G401.6 (cell line): Measurements from ENCODE around the gene ROBO2.

Source experiments
- FAIRE-seq: peaks from 2 replicates; lab custom pipeline; 2012; peaks lifted over from hg19 to GRCh38; lab: Jason Lieb, UNC

ROBO2 gene

DNA sequence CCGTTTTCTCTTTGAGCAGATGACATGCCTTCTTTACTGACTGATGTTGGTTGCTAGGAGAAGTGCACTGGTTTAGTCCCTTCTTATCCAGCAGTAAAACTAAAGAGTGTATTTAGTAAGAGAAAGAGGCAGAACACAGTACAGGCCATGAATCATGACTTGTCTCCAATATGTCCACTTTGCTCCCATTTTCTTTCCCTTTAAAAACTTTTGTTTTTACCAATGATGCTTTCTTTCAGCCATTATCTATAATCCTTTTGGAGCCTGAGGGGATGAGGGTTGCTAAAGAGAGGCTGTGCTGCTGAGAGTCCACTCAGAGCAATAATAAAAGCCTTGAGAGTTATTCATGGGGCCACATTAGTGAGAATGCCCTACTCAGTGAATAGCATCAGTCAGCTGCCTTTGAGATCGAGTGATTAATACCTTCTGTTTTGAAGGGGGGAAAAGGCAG, 12.2 kb downstream of the ROBO2 start:
- FAIRE-seq: no peak

DNA sequence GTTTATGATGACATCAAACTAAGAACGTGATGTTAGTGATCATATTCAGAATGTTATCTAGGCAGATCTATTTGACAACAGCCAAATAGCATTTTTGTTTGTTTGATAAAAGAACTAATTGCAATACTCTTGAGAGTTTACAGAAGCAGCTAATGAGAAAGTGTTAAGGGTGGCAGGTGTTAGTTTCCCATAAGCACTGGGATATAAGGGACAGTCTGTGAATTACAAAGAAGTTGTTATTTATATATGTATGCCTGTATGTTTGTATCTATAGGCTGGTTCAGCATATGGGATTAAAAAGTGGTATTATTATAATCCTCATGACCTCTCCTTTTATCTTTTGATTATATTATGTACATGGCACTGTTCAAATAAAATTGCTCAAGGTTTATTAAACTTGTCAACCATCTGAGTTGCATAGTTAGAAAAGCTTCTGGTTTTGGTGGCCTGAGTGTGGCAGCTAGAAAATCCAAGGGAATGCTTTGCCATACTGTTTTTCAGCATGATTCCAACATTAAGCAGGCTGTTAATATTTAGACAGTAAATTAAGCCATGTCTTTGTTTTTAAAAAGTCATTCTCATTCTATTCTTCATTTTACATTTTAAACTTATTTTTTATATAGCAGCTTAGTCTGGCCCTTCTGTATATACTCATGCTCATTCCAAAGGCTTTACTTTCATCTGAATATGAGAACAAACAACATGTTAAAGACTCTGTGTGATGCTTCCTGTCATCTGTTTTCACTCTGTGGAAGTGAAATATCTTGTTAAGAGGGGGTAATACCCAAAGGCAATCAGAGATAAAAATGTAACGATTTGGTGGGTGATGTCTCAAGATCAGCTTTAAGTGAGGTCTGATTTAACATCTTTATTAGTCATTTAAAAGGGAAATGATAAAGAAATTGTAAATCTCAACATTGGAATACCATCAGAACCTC, 13.1 kb downstream of the ROBO2 start:
- FAIRE-seq: no peak

DNA sequence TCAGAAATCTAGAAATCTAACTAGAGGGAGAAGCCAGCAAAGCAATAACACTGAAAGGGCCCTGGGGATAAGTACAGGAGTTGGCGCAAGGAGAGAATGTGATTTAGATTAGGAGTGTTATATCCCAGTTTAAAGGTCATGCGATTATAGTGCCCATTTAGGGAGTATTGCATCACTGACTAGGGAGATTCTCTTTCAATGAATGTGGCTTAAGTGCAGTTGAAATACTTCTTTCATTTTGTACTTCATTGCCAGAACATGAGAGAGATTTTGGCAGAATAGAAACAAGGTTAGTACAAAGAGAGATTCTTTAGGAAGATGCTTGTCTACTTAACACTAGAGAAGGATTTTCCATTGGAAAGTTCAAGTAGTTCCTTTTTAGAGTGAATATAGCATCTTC, 13.9 kb downstream of the ROBO2 start:
- FAIRE-seq: no peak

DNA sequence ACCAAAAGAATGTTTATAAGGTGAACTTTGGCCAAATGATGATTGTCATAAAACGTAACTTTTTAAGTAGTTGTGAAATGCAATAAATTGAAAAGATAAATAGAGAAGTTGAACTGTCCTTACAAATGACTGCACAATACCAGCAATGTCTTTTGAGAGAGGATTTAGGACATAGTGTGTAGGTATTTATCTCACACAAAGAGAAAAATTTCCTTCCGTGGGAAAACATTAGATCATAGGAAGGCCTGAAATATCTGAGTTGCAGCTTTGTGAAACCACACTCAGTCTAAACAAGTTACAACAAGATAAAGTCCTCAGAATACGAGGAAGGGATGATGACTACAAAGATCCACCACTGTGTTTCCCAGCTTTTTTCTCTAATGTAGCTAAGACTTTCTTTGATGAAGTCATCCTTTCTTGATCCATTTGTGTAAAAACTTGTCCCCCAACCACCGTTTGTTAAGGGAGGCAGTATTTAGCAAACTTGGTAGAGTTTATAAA, 16.0 kb downstream of the ROBO2 start:
- no peak for FAIRE-seq

DNA sequence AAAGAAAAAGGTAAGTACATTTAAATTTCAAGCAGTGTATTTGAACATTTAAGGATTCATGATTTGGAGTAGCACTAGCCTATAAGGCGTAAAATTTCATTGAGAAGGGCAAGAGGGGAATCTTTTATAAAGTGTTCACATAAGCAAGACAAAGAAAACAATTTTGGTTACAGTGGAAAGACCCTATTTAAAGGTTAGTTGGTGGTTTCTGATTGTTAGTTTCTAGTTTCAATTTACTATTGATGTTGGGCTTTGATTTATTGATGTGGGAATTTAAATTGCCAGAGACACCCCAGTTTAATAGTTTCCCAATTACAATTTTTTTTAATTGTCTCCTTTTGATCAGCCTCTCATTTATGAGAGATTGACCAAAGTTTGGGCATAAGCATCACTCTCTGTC, 19.5 kb downstream of the ROBO2 start:
- no peak for FAIRE-seq

DNA sequence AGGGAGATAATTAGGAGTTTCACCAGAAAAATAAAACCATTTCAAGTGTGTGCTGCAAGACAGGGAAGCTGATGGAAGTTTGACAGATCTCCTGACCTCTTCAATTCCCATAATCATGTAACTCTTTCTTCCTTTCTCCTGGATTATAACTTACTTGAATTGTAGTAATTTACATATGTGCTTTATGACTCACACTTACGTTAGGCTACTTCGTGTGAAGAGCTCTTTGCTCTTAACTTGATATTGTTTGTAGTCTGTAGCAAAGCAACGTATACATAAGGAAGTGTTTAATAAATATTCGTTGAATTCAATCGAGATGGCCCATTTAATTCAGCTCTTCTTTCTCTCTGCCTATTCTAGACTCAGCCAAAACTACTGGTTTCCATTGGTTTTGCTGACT, 23.5 kb downstream of the ROBO2 start:
- no peak for FAIRE-seq

DNA sequence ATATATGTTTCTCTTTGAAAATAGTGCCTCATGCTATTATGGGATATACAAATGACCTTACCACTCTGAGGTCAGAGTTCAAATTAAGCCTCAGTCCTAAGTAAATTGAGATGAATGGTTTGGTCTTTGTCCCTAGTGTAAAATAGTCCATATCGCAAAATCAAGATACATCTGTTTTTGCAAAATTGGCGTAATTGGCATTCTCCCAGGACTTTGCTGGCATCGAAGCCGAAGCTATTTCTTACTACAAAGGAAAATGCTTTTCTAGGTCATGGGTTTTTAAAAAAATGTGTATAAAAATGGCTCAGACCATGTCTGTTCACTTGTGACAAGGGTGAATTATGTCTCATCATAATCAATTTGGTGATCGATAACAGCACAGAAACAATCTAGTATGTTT, 25.9 kb downstream of the ROBO2 start:
- no peak for FAIRE-seq

DNA sequence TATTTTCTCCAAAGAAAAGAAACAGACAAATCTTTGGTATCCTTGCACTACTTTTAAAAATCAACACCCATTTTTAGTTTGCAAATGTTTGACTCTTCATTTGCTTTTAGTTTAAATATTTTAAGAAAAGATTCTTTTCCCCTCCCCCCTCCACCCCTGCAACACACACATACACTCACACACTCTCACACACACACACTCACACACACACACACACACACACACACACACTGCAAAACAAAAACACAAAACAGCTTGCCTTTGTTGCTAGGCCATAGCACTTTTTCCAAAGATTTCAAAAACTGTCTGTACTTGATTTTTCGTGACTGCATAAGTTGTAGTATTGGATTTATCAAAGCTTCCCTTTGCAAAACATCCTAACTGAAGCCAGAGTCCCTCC, 26.9 kb downstream of the ROBO2 start:
- FAIRE-seq: no peak

DNA sequence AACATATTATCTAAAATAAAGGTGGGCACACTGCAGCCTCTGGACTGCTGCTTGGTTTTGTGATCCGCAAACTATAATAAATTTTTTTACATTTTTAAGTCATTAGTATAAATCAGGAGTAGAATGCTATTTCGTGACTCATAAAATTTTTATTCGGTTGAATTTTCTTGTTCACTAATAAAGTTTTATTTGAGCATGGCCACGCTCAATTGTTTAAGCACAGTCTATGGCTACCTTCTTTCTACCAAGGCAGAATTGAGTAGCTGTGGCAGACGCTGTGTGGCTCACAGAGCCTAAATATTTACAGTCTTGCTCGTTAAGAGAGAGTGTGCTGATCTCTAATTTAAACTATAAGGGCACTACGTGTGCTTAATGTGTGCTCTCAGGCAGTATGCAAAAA, 28.9 kb downstream of the ROBO2 start:
- no peak for FAIRE-seq

DNA sequence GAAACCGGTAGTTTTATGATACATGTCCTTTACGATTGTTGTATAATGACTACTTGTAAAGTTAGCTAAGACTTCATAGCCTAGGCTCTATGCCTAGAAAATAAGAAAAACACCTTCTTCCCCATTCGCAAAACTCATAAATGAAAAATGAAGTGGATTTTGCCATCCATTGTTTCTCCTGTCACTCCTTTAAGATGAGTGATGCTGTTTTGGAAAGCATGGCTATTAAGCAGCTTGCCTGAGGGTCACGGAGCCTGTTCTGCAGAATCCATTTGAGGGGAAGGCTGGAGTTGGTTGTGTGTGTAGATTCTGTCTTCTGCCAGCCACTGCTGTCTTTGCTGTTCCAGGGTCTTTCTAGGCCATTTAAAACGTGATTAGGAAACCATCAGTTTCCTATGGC, 31.5 kb downstream of the ROBO2 start:
- FAIRE-seq: no peak

DNA sequence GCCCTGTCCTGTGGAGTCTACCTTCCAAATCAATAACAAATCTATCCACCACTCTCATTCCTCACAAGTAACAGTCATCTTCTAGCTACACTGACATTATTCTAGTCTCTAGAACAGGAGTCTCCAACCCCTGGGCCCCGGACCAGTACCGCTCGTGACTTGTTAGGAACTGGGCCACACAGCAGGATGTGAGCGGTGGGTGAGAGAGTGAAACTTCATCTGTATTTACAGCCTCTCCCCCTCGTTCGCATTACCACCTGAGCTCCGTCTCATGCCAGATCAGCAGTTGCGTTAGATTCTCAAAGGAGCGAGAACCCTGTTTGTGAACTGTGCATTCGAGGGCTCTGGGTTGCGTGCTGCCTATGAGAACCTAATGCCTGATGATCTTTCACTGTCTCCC, 31.9 kb downstream of the ROBO2 start:
- no peak for FAIRE-seq

DNA sequence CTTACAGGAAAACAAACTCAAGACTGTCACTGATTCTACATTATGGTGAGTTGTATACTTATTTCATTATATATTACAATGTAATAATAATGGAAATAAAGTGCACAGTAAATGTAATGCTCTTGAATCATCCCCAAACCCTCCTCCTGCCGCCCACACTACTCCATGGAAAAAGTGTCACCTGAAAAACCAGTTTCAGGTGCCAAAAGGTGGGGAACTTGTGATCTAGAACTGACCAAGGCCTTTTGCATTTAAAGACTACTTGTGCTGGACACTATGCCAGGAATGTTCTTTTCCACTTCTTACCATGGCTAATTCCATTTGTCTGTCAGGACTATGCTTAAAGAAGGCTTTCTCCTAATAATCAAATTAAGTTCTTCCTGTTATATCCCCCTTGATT, 32.3 kb downstream of the ROBO2 start:
- no peak for FAIRE-seq

DNA sequence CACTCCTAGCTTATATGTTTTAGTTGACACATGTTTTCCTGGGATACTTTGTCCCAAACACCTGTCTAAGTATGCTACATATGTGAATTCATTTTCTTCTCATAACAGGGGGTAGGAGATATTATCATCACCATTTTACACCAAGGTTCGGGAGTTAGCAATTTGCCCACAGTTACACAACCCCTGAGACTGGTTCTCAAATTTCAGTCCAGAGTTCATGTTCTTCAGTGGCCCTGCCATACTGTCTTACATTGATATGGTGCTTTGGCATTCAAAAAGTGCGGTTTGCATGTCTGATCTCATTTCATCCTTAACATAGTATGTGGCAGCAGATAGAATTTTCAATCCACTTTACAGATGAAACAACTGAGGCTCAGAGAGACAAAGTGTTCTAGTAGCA, 38.4 kb downstream of the ROBO2 start:
- no peak for FAIRE-seq

DNA sequence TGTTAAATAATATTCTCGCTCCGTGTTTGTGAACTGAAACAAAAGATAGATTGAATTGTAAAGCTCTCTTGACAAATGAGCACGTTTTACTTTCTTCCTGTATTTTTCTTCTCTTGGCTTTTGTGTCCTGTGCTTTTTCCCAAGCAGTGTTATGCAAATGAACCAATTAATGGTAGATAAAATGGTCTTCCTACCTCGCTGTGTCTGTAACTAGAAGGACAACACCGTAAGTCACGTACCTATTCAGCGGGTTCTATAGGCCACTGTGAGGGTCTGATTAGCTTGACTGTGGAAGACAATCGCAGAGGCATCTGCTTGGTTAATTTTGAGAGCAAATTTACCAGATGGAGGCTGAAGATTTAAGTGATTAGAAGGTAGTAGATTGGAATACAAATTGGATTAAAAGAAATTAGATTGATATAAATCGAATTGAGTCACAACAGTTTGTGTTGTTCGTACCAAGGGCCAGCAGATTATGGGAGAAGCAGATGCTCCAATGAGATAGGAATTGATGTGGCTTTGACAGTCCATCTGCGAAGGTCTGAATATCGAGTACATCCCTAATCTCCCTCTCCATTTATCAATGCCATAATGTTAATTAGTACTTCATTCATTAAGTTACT, 40.2 kb downstream of the ROBO2 start:
- no peak for FAIRE-seq

DNA sequence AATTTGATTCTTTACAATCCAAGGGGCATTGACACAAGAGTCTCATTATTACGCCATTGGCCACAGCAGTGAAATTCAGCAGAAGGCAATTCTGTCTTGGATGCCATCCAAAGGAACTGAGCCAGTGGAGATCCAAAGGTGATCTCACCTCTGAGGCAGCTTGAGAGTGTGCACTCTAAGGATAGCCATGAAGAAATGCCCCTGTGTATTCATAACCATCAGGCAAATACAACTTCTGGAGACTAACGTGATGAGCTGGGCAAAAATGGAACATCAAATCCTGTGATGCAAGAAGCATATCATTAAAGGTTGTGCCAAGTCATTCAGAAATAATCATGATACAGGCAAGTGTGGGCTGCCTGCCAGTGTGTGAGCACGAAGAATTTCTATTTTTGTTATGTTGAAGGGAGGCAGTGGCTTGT, 41.4 kb downstream of the ROBO2 start:
- no peak for FAIRE-seq

DNA sequence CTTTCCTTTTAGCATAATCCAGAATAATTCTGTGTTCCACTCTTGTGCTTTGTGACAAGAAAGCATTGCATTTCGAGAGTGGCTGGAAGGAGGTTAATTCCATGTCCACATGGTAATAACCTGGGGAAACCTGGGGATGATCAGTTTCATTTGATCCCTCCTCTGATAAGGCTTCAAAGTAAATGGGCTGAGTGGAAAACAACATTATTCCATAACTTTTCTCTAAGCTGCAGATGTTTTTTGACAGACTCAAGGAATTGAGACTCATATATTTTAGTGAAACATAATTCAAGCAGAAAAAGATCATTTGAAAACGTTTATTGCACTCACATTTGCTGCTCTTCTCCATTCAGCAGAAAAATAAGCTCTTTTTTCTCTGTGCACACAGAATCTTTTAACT, 44.6 kb downstream of the ROBO2 start:
- FAIRE-seq: no peak

DNA sequence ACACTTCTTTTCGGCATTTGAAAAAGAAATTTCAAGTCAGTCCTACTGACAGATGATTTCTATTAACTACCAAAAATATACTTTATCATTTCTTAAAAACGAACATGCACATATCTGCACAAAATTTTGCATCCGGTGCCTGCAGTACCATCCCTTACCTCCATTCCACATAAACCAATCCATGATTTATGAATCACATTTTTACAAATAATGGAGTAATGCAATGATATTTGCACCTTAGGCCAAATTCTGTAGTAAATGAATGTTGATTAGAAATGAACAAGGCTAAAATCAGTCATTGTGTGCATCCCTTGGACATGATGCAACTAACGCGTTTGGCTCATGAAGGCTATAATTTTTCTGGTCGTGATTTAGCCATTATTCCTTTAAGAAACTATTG, 46.5 kb downstream of the ROBO2 start:
- FAIRE-seq: no peak

DNA sequence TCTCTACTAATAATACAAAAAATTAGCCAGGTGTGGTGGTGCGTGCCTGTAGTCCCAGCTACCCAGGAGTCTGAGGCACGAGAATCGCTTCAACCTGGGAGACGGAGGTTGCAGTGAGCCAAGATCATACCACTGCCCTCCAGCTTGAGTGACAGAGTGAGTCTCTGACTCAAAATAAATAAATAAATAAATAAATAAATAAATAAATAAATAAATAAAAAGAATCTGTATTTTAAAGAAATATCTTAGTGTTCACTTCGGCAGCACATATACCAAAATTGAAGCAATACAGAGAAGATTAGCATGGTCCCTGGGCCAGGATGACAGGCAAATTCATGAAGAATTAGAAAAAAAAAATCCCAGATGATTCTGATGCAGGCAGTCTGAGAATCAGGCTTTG, 51.9 kb downstream of the ROBO2 start:
- no peak for FAIRE-seq

DNA sequence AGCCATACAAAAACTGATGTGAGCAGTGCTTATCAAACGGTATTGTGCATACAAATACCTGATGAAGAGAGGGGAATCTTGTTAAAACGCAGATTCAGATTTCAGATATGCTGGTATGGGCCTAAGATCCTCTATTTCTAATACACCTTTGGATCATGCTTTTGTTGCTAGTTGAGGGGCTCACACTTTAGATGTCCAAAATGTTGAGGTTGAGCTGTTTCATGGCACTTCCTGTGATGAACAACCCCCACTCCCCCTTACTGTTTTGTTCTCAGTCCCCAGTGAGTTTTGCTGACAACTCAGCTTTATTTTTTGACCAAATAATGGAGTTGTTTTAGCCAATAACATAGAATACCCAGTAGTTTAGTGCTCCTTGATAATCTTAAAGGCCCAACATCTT, 53.2 kb downstream of the ROBO2 start:
- no peak for FAIRE-seq

DNA sequence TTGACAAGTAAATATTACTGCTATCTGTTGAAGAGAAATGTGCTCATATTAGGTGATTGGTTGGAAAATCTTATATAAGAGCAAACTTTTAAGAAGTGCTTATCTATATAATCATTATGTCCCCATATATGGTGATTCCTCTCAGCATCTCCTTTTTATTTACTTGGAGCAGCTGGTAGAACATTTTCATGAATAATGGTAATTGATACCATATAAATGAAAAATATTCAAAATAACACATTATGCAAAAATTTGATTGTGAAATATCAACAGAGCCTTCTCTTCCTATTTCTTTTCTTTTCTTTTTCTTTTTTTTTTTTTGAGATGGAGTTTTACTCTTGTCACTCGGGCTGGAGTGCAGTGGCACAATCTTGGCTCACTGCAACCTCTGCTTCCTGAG, 56.2 kb downstream of the ROBO2 start:
- no peak for FAIRE-seq

DNA sequence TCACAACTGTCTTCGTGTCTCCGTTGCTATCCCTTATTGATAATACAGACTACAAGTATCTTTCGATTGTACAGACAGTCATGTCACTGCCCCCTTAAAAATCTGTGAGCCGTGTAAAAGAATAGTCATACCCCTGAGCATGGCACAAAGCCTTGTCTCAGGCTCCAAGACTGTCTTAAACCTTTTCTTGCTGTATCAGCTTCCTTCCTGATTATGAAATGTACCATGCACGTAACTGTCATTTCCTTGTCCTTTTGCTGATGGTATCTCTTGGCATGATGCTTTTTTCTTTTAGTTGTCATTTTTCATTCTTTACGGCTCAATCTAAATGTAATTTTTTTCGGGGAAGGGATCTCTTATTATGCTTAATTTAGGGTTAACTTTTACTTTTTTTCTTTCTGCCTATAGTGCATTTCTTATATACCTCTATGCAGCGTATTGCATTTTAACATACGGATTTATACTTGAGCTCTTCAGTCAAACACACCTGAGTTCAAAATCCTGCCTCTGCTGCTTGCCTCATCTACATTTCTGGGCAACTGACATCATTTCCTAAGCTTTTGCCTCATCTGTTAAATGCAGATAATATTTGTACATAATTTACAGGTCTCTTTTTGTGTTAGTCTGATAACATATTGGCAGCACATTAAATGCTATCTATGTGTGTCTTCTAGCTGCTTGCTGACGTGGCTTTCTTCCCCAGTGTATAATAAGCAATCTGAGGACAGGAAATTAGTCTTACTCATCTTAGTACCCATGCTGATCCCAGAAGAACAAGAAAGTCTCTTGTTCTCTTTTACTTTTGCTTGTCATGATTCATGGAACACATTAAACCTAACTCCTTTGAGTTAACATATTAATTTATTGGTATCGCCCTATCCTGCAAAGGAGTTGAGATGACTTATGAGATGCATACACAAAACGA, 57.3 kb downstream of the ROBO2 start:
- FAIRE-seq: no peak

DNA sequence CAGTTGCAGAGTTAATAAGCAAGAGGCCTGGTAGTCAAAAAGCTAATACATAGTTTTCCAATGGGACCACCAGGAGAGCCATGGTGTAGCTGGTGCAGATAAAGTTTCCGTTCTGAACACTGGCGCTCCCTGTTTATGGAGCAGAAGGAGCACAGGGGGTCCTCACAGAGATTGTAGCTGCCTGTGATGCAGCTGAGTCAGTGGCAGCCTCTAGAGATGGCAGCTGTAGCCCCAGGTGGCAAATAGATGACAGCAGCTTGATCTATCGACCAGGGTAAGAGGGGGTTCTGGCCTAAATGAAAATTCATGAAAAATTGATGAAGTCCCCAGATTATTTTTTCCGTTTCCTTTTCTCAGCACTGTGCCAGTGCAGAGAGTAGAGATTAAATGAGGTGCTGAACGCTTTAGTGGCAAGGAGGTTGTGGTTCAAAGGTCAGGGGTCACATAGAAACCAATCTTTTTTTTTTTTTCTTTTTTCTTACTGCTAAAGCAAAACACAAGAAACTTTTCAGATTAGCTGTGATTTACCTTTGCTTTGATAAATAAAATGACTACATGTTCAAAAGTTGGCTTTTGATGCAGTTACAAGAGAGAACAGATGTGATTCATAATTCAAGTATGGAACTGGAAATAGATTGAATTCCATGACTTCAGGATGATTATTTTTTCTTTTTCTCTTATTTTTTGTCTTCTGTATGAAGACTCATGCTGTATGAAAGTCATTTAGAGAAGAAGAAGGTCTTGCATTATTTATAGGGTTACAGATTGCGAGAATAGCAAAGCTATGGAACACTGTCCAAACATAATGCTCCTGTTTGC, 63.3 kb downstream of the ROBO2 start:
- FAIRE-seq: no peak
